ENCODE measurements around the gene ORAI2. TPM values are rescaled to one million over a fixed set of nuclear protein-coding genes. Genes with fewer than 3 reads are reported as not detected.
"Not testable (repeated sequence)": the region's sequence is repeated elsewhere in the genome, so short reads cannot be mapped to it uniquely, and the experiment has no call there.

ORAI2 gene
- total and polyA plus RNA-seq, 7 donors = 1.4 to 38.7 (median 7.9) TPM

GRCh38 chr7:102451371-102452054 lies 18.1 kb downstream of the ORAI2 start:
- Histone ChIP-seq H3K9me3 (no peaks in the 10 kb centered on the region), H3K36me3 (peaks cover 0 to 23% (median 12%) of the 10 kb centered on the region in 4 donors), H3K27me3 (no peaks in the 10 kb centered on the region), H3K4me3 (no peak overlapping the region), H3K27ac (no peak overlapping the region), H3K4me1 (no peaks in the 10 kb centered on the region)
- WGBS, 2 donors = 39 to 62% methylated on average over 23 of the region's 23 CpGs
- intact Hi-C loops (cut with DNase I) = no loop called here
- no peak for TF ChIP-seq POLR2AphosphoS5 (IDR thresholded peaks at IDR 0.05)
- no peak for TF ChIP-seq CTCF (IDR thresholded peaks at IDR 0.05)
- no peak for TF ChIP-seq EP300 (IDR thresholded peaks at IDR 0.05)
- TF ChIP-seq POLR2A (IDR thresholded peaks at IDR 0.05) = no peak
- no peak for DNase-seq

- intact Hi-C loops (cut with DNase I) = no loop called here
- H3K27me3 ChIP-seq = no peaks in the 10 kb centered on the region
- WGBS, 2 donors = 88 to 89% methylated on average over 6 of the region's 6 CpGs
- peaks cover 4 to 23% (median 16%) of the 10 kb centered on the region in 4 donors for H3K36me3 ChIP-seq
- H3K4me3 ChIP-seq = no peak overlapping the region
- no peak for DNase-seq
- H3K9me3 ChIP-seq = no peaks in the 10 kb centered on the region
- TF ChIP-seq EP300 (IDR thresholded peaks at IDR 0.05) (no peak), POLR2A (IDR thresholded peaks at IDR 0.05) (no peak), CTCF (IDR thresholded peaks at IDR 0.05) (no peak), POLR2AphosphoS5 (IDR thresholded peaks at IDR 0.05) (no peak)
- no peaks in the 10 kb centered on the region for H3K4me1 ChIP-seq
- H3K27ac ChIP-seq = no peak overlapping the region
Observed at GRCh38 chr7:102452451-102452850, 19.1 kb downstream of the ORAI2 start.

- intact Hi-C loops (cut with DNase I) = no loop called here
- Histone ChIP-seq H3K9me3 (no peaks in the 10 kb centered on the region), H3K4me3 (no peak overlapping the region), H3K36me3 (peaks cover 7 to 30% (median 22%) of the 10 kb centered on the region in 4 donors), H3K27me3 (no peaks in the 10 kb centered on the region), H3K27ac (no peak overlapping the region), H3K4me1 (no peaks in the 10 kb centered on the region)
- DNase-seq = no peak
- WGBS, 2 donors = 73 to 87% methylated on average over 7 of the region's 7 CpGs
- TF ChIP-seq POLR2A (IDR thresholded peaks at IDR 0.05) = no peak
Observed at GRCh38 chr7:102453319-102453718, 19.9 kb downstream of the ORAI2 start.

- TF ChIP-seq CTCF (IDR thresholded peaks at IDR 0.05) = no peak
- no peak for TF ChIP-seq POLR2AphosphoS5 (IDR thresholded peaks at IDR 0.05)
- TF ChIP-seq POLR2A (IDR thresholded peaks at IDR 0.05) = no peak
- no peak for TF ChIP-seq EP300 (IDR thresholded peaks at IDR 0.05)
- intact Hi-C loops (cut with DNase I) = no loop called here
- H3K27ac ChIP-seq = no peak overlapping the region
- peaks cover 7 to 42% (median 29%) of the 10 kb centered on the region in 4 donors for H3K36me3 ChIP-seq
- WGBS, 2 donors = 49 to 67% methylated on average over 12 of the region's 12 CpGs
- H3K4me3 ChIP-seq = no peak overlapping the region
- H3K9me3 ChIP-seq = no peaks in the 10 kb centered on the region
- no peaks in the 10 kb centered on the region for H3K4me1 ChIP-seq
- no peak for DNase-seq
- H3K27me3 ChIP-seq = no peaks in the 10 kb centered on the region
Observed at GRCh38 chr7:102454468-102454867, 21.1 kb downstream of the ORAI2 start.

- H3K4me3 ChIP-seq; intact Hi-C loops (cut with DNase I); H3K9me3 ChIP-seq; DNase-seq; H3K27ac ChIP-seq; H3K4me1 ChIP-seq; H3K27me3 ChIP-seq: not testable (repeated sequence)
- peaks cover 7 to 43% (median 29%) of the 10 kb centered on the region in 4 donors for H3K36me3 ChIP-seq
- WGBS, 2 donors = 92% methylated on average over 10 of the region's 10 CpGs
Observed at GRCh38 chr7:102454932-102455331, 21.6 kb downstream of the ORAI2 start.

GRCh38 chr7:102455596-102455995 lies 22.2 kb downstream of the ORAI2 start:
- H3K27ac ChIP-seq = no peak overlapping the region
- peaks cover 7 to 43% (median 29%) of the 10 kb centered on the region in 4 donors for H3K36me3 ChIP-seq
- no peaks in the 10 kb centered on the region for H3K9me3 ChIP-seq
- no peak overlapping the region for H3K4me3 ChIP-seq
- H3K27me3 ChIP-seq = no peaks in the 10 kb centered on the region
- 91 to 93% methylated on average over 11 of the region's 11 CpGs for WGBS, 2 donors
- no peaks in the 10 kb centered on the region for H3K4me1 ChIP-seq
- TF ChIP-seq POLR2A (IDR thresholded peaks at IDR 0.05) = no peak
- no peak for TF ChIP-seq POLR2AphosphoS5 (IDR thresholded peaks at IDR 0.05)
- no peak for TF ChIP-seq CTCF (IDR thresholded peaks at IDR 0.05)
- no peak for TF ChIP-seq EP300 (IDR thresholded peaks at IDR 0.05)
- intact Hi-C loops (cut with DNase I) = no loop called here
- no peak for DNase-seq
